ENCODE results near the gene MPPE1.
"Not testable (repeated sequence)": the region's sequence is repeated elsewhere in the genome, so short reads cannot be mapped to it uniquely, and the experiment has no call there.

Gene MPPE1

GRCh38 chr18:11883153-11883552 lies 25.0 kb downstream of the MPPE1 start:
- no peak for DNase-seq

GRCh38 chr18:11882636-11883035 lies 25.5 kb downstream of the MPPE1 start:
- DNase-seq: no peak

GRCh38 chr18:11880586-11881304 lies 27.4 kb downstream of the MPPE1 start:
- no peak for DNase-seq

- DNase-seq: no peak
Observed at GRCh38 chr18:11877497-11878135, 30.5 kb downstream of the MPPE1 start.

GRCh38 chr18:11874676-11875075 lies 33.4 kb downstream of the MPPE1 start:
- no peak for DNase-seq

- no peak for DNase-seq
Observed at GRCh38 chr18:11873670-11874340, 34.3 kb downstream of the MPPE1 start.

- DNase-seq: no peak
Observed at GRCh38 chr18:11872479-11873136, 35.5 kb downstream of the MPPE1 start.

- DNase-seq: no peak
Observed at GRCh38 chr18:11871501-11871900, 36.6 kb downstream of the MPPE1 start.

GRCh38 chr18:11868230-11868629 lies 39.9 kb downstream of the MPPE1 start:
- no peak for DNase-seq

GRCh38 chr18:11866764-11867163 lies 41.4 kb downstream of the MPPE1 start:
- DNase-seq: no peak

GRCh38 chr18:11866329-11866728 lies 41.8 kb downstream of the MPPE1 start:
- DNase-seq: no peak

GRCh38 chr18:11865071-11865470 lies 43.0 kb downstream of the MPPE1 start:
- DNase-seq: no peak

GRCh38 chr18:11864471-11864870 lies 43.6 kb downstream of the MPPE1 start:
- DNase-seq: no peak

- no peak for DNase-seq
Observed at GRCh38 chr18:11862468-11863137, 45.5 kb downstream of the MPPE1 start.

GRCh38 chr18:11861583-11862288 lies 46.4 kb downstream of the MPPE1 start:
- DNase-seq: no peak

GRCh38 chr18:11860594-11861450 lies 47.3 kb downstream of the MPPE1 start:
- DNase-seq: no peak

GRCh38 chr18:11859903-11860407 lies 48.2 kb downstream of the MPPE1 start:
- no peak for DNase-seq

GRCh38 chr18:11859282-11859830 lies 48.8 kb downstream of the MPPE1 start:
- DNase-seq: no peak

GRCh38 chr18:11857177-11857887 lies 50.8 kb downstream of the MPPE1 start:
- DNase-seq: no peak

GRCh38 chr18:11854554-11854953 lies 53.6 kb downstream of the MPPE1 start:
- DNase-seq: not testable (repeated sequence)
